ENCODE results near the gene OVCH1.

DNA sequence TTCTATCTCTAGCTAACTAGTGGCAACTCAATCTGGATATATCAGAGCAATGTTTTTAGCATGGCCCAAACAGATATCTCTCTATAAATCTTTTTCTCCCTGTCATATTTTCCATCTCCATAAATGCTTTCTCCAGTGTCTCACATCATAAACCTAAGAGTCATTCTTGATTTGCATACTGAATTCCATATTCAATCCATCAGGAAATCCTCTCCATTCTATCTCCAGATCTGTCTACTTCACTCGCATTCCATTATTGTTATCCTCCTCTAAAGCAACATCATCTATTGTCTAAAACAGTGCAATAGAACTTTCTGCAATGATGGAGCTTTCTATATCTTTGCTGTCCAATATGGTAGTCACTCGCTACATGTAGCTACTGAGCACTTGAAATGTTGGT, 71.0 kb downstream of the OVCH1 start:
- TF ChIP-seq CTCF (IDR thresholded peaks at IDR 0.05) (no peak), POLR2A (IDR thresholded peaks at IDR 0.05) (no peak)

Data from adrenal gland (tissue), 5 donors.